ENCODE results near the gene FOXN3.

DNA sequence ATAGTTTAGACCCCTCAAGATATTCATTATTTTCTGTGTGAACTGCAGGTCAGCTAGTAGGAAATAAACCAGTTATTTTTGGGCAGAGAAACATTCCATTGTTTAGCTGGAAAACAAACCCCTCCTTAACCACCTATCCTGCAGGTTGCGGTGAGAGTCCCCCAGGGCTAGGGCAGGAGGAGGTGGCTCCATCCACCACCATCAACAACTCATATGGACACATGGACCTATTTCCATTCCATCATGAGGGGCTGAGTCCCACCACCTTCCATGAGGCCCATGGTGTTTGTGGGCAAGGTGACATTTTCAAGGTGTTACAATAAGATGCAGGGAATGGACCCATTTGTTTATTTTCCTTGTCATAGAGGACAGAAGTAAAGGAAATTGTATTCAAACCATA, 160.1 kb downstream of the FOXN3 start:
- TF ChIP-seq CTCF (IDR thresholded peaks at IDR 0.05) (no peak), JUN (IDR thresholded peaks at IDR 0.05) (no peak), ZC3H11A (IDR thresholded peaks at IDR 0.05) (no peak), KDM5A (IDR thresholded peaks at IDR 0.05) (no peak), RAD21 (conservative IDR thresholded peaks at IDR 0.05 in 1 of 2, IDR thresholded peaks at IDR 0.05 in 1 of 2) (no peak), ZNF302 (CRISPR knock-in tag; IDR thresholded peaks at IDR 0.05) (no peak), SMC3 (IDR thresholded peaks at IDR 0.05) (no peak), POLR2A (IDR thresholded peaks at IDR 0.05; ENCODE audit: low read length) (no peak), MAZ (IDR thresholded peaks at IDR 0.05; ENCODE audit: borderline replicate concordance, low read depth, low read length) (no peak), RCOR1 (IDR thresholded peaks at IDR 0.05; ENCODE audit: low read depth, low read length) (no peak), KDM1A (IDR thresholded peaks at IDR 0.05; ENCODE audit: low read depth) (no peak), CBX2 (IDR thresholded peaks at IDR 0.05; ENCODE audit: borderline replicate concordance, low read depth) (no peak), HOXB13 (CRISPR knock-in tag; IDR thresholded peaks at IDR 0.05; ENCODE audit: low read depth) (no peak)
- TF ChIP-seq, protein P1, sequence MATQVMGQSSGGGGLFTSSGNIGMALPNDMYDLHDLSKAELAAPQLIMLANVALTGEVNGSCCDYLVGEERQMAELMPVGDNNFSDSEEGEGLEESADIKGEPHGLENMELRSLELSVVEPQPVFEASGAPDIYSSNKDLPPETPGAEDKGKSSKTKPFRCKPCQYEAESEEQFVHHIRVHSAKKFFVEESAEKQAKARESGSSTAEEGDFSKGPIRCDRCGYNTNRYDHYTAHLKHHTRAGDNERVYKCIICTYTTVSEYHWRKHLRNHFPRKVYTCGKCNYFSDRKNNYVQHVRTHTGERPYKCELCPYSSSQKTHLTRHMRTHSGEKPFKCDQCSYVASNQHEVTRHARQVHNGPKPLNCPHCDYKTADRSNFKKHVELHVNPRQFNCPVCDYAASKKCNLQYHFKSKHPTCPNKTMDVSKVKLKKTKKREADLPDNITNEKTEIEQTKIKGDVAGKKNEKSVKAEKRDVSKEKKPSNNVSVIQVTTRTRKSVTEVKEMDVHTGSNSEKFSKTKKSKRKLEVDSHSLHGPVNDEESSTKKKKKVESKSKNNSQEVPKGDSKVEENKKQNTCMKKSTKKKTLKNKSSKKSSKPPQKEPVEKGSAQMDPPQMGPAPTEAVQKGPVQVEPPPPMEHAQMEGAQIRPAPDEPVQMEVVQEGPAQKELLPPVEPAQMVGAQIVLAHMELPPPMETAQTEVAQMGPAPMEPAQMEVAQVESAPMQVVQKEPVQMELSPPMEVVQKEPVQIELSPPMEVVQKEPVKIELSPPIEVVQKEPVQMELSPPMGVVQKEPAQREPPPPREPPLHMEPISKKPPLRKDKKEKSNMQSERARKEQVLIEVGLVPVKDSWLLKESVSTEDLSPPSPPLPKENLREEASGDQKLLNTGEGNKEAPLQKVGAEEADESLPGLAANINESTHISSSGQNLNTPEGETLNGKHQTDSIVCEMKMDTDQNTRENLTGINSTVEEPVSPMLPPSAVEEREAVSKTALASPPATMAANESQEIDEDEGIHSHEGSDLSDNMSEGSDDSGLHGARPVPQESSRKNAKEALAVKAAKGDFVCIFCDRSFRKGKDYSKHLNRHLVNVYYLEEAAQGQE (IDR thresholded peaks at IDR 0.05): no peak
